ENCODE results near the gene ZNF827.

Gene ZNF827

DNA sequence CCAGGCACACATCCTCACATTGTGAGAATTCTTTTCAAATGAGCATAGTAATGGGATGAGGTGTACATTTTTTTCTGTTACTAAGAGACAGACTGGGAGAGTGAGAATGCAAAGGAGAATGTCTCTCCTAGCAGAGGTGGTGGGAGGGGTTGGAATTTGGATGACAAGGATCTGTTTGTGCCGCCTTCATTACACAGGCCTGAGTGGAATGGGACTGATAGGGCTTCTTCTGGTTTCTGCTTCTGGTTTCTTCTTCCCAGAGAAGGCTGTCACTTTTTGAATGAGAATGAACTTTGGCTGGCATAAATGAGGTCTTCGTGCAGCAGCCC is 203.3 kb downstream of the ZNF827 start:
- ATAC-seq: peak; percentile 69
- no peak for TF ChIP-seq ZNF565 (CRISPR knock-in tag; conservative IDR thresholded peaks at IDR 0.05; ENCODE audit: low read depth)
- no peak for TF ChIP-seq OSR1 (CRISPR knock-in tag; IDR thresholded peaks at IDR 0.05)
- peak; percentile 39; the same call in 1 of the 2 replicates for TF ChIP-seq ISL1 (CRISPR knock-in tag; IDR thresholded peaks at IDR 0.05)

GRCh38 chr4:145734576-145735346 is 203.9 kb downstream of the ZNF827 start:
- ATAC-seq: peak; percentile 76
- no peak for TF ChIP-seq OSR1 (CRISPR knock-in tag; IDR thresholded peaks at IDR 0.05)
- TF ChIP-seq ZFP3 (CRISPR knock-in tag; IDR thresholded peaks at IDR 0.05): no peak
- TF ChIP-seq ZNF565 (CRISPR knock-in tag; conservative IDR thresholded peaks at IDR 0.05; ENCODE audit: low read depth): no peak
- TF ChIP-seq CSRNP3 (CRISPR knock-in tag; IDR thresholded peaks at IDR 0.05): no peak
- no peak for TF ChIP-seq RARB (CRISPR knock-in tag; IDR thresholded peaks at IDR 0.05)
- TF ChIP-seq TCF4 (CRISPR knock-in tag; IDR thresholded peaks at IDR 0.05; ENCODE audit: borderline replicate concordance): no peak
- no peak for TF ChIP-seq ZNF70 (CRISPR knock-in tag; IDR thresholded peaks at IDR 0.05)
- TF ChIP-seq TOX (CRISPR knock-in tag; IDR thresholded peaks at IDR 0.05; ENCODE audit: borderline replicate concordance): no peak
- no peak for TF ChIP-seq ESRRG (CRISPR knock-in tag; IDR thresholded peaks at IDR 0.05)

- no peak for TF ChIP-seq PATZ1 (CRISPR knock-in tag; IDR thresholded peaks at IDR 0.05; ENCODE audit: borderline replicate concordance)
- TF ChIP-seq CREB5 (CRISPR knock-in tag; IDR thresholded peaks at IDR 0.05; ENCODE audit: low read depth): no peak
- TF ChIP-seq OSR1 (CRISPR knock-in tag; IDR thresholded peaks at IDR 0.05): no peak
- no peak for TF ChIP-seq TOX (CRISPR knock-in tag; IDR thresholded peaks at IDR 0.05; ENCODE audit: borderline replicate concordance)
- TF ChIP-seq ZC3H10 (CRISPR knock-in tag; IDR thresholded peaks at IDR 0.05): no peak
- TF ChIP-seq, protein P1, sequence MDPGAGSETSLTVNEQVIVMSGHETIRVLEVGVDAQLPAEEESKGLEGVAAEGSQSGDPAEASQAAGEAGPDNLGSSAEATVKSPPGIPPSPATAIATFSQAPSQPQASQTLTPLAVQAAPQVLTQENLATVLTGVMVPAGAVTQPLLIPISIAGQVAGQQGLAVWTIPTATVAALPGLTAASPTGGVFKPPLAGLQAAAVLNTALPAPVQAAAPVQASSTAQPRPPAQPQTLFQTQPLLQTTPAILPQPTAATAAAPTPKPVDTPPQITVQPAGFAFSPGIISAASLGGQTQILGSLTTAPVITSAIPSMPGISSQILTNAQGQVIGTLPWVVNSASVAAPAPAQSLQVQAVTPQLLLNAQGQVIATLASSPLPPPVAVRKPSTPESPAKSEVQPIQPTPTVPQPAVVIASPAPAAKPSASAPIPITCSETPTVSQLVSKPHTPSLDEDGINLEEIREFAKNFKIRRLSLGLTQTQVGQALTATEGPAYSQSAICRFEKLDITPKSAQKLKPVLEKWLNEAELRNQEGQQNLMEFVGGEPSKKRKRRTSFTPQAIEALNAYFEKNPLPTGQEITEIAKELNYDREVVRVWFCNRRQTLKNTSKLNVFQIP (CRISPR knock-in tag; IDR thresholded peaks at IDR 0.05; ENCODE audit: borderline replicate concordance, low read depth): no peak
- no peak for TF ChIP-seq TSHZ2 (CRISPR knock-in tag; IDR thresholded peaks at IDR 0.05)
- no peak for TF ChIP-seq ZFP3 (CRISPR knock-in tag; IDR thresholded peaks at IDR 0.05)
- no peak for TF ChIP-seq SNAI2 (CRISPR knock-in tag; IDR thresholded peaks at IDR 0.05)
- TF ChIP-seq ZNF565 (CRISPR knock-in tag; conservative IDR thresholded peaks at IDR 0.05; ENCODE audit: low read depth): no peak
- no peak for TF ChIP-seq ESRRG (CRISPR knock-in tag; IDR thresholded peaks at IDR 0.05)
- TF ChIP-seq CSDC2 (CRISPR knock-in tag; IDR thresholded peaks at IDR 0.05): no peak
- TF ChIP-seq ARNTL (CRISPR knock-in tag; IDR thresholded peaks at IDR 0.05; ENCODE audit: borderline replicate concordance, low read depth): no peak
- no peak for TF ChIP-seq BACH2 (CRISPR knock-in tag; IDR thresholded peaks at IDR 0.05; ENCODE audit: borderline replicate concordance)
- TF ChIP-seq ISL1 (CRISPR knock-in tag; IDR thresholded peaks at IDR 0.05): no peak
- ATAC-seq: no peak
Observed at GRCh38 chr4:145734031-145734430, 204.6 kb downstream of the ZNF827 start.
